DOHH2 (cell line): ENCODE measurements around the gene PPID.

Source experiments
- H3F3A ChIP-seq: fragments of 200-600 bp; sonication (generic), shearing (Covaris generic); 2 replicates; pipeline ENCODE4 v1.6.0; 2016; ENCODE audit warnings: antibody characterized with exemption, mild to moderate bottlenecking; ENCODE audit not compliant: control insufficient read depth, insufficient read depth
- H3K27ac ChIP-seq: fragments of 200-600 bp; sonication (generic); 2 replicates; pipeline ENCODE4 v1.5.1; 2014; ENCODE audit warnings: low read depth, mild to moderate bottlenecking, low read length, moderate library complexity
- H3K27me3 ChIP-seq: fragments of 200-600 bp; sonication (generic); 2 replicates; pipeline ENCODE4 v1.6.1; 2014; ENCODE audit warnings: mild to moderate bottlenecking, low read length, mixed read lengths; ENCODE audit not compliant: control insufficient read depth
- H3K36me3 ChIP-seq: fragments of 200-600 bp; sonication (generic); 2 replicates; pipeline ENCODE4 v1.6.1; 2014; ENCODE audit warnings: mild to moderate bottlenecking, low read length, moderate library complexity, mixed read lengths; ENCODE audit not compliant: control insufficient read depth
- H3K4me1 ChIP-seq: fragments of 200-600 bp; sonication (generic); 2 replicates; pipeline ENCODE4 v1.6.1; 2014; ENCODE audit warnings: mild to moderate bottlenecking, low read length, mixed read lengths; ENCODE audit not compliant: control insufficient read depth
- H3K4me2 ChIP-seq: fragments of 200-600 bp; sonication (generic); 2 replicates; pipeline ENCODE4 v1.6.0; 2014; ENCODE audit warnings: mild to moderate bottlenecking, low read length, moderate library complexity
- H3K4me3 ChIP-seq: fragments of 200-600 bp; sonication (generic); 2 replicates; pipeline ENCODE4 v1.5.1; 2014; ENCODE audit warnings: mild to moderate bottlenecking, low read length, mixed read lengths
- H3K79me2 ChIP-seq: fragments of 200-600 bp; sonication (generic); 2 replicates; pipeline ENCODE4 v1.6.1; 2014; ENCODE audit warnings: mild to moderate bottlenecking, low read length, mixed read lengths; ENCODE audit not compliant: control insufficient read depth
- H3K9me2 ChIP-seq: fragments of 200-600 bp; sonication (generic); replicated peaks from 2 replicates; pipeline ENCODE4 v1.6.1; 2014; ENCODE audit warnings: mild to moderate bottlenecking, low read length, mixed read lengths; ENCODE audit not compliant: control insufficient read depth
- H3K9me3 ChIP-seq: fragments of 200-600 bp; sonication (generic); 2 replicates; pipeline ENCODE4 v1.6.1; 2014; ENCODE audit warnings: antibody characterized with exemption, low read length, mixed read lengths; ENCODE audit not compliant: control insufficient read depth, insufficient read depth
- H4K20me1 ChIP-seq: fragments of 200-600 bp; sonication (generic); 2 replicates; pipeline ENCODE4 v1.6.0; 2014; ENCODE audit warnings: low read depth, mild to moderate bottlenecking, antibody characterized with exemption, low read length, moderate library complexity; ENCODE audit not compliant: control insufficient read depth, insufficient read depth
- EZH2phosphoT487 ChIP-seq: fragments of 200-600 bp; sonication (generic); IDR thresholded peaks from 2 replicates; pipeline ENCODE4 v1.6.1; 2017; ENCODE audit warnings: borderline replicate concordance, mild to moderate bottlenecking, antibody characterized with exemption, low read length, moderate library complexity, mixed read lengths
- TF ChIP-seq, protein P1 (sequence below): fragments of 200-600 bp; sonication (generic); IDR thresholded peaks from one replicate; pipeline ENCODE4 v1.5.1; 2014; ENCODE audit warnings: antibody characterized with exemption, mild to moderate bottlenecking, low read depth, low read length; ENCODE audit not compliant: poor library complexity, severe bottlenecking

PPID gene

DNA sequence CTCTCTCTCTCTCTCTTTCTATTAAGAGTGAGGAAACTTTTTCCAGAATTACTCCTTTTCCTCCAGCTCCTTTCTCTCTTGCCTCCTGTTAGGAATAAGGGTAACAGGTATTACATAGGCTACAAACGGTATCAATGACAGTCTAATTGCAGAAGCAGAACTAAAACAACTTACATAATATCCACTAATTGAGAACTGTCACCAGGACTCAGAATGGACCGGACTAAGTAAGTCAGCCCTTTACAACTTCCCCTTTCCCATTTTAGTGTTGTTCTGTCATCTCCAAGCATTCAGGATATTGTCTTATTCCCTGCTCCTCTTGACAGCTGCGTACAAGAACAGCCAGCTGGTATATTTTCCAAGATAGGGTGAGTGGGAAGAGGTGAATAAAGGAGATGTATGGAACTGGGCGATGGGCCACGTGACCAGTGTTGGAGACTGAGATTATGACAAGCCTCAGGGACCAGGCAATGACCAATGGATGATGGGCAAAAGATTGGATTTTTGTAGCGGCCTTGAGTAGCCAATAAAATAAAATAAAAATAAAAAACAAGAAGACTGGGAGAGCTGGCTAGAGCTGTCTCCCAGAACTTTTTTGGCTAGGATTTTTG, 43.3 kb upstream of the PPID start:
- Histone ChIP-seq H3K4me3 (no peak overlapping the region), H3K27ac (no peak overlapping the region), H3K9me3 (no peaks in the 10 kb centered on the region), H3K4me1 (peaks cover 26% of the 10 kb centered on the region), H3K9me2 (no peaks in the 10 kb centered on the region), H4K20me1 (no peaks in the 10 kb centered on the region), H3K4me2 (no peak overlapping the region), H3F3A (peaks cover 11% of the 10 kb centered on the region), H3K36me3 (no peaks in the 10 kb centered on the region), H3K27me3 (peaks cover 19% of the 10 kb centered on the region), H3K79me2 (no peaks in the 10 kb centered on the region)
- TF ChIP-seq EZH2phosphoT487, result no peak
- TF ChIP-seq, protein P1, sequence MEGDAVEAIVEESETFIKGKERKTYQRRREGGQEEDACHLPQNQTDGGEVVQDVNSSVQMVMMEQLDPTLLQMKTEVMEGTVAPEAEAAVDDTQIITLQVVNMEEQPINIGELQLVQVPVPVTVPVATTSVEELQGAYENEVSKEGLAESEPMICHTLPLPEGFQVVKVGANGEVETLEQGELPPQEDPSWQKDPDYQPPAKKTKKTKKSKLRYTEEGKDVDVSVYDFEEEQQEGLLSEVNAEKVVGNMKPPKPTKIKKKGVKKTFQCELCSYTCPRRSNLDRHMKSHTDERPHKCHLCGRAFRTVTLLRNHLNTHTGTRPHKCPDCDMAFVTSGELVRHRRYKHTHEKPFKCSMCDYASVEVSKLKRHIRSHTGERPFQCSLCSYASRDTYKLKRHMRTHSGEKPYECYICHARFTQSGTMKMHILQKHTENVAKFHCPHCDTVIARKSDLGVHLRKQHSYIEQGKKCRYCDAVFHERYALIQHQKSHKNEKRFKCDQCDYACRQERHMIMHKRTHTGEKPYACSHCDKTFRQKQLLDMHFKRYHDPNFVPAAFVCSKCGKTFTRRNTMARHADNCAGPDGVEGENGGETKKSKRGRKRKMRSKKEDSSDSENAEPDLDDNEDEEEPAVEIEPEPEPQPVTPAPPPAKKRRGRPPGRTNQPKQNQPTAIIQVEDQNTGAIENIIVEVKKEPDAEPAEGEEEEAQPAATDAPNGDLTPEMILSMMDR, result no peak

DNA sequence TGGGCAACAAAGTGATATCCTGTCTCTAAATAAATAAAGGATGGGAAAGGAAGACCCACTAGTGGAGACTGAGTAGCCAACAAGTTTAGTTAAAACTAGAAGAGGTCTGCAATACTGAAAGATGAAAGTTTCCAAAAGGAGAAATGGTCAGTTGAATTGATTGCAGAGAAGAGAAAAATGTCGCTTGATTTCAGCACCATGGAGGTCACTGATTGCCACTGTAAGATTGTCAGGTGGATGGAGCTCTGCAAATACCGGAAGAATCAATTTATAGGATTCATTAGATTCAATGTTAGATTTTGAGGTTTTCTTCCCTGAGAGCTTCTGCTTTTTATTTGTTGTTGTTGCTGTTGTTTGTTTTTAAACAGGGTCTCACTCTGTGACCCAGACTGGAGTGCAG, 40.3 kb upstream of the PPID start:
- Histone ChIP-seq H3F3A (peaks cover 5% of the 10 kb centered on the region), H3K9me2 (no peaks in the 10 kb centered on the region), H3K36me3 (no peaks in the 10 kb centered on the region), H3K27ac (no peak overlapping the region), H3K4me2 (no peak overlapping the region), H3K4me1 (peaks cover 17% of the 10 kb centered on the region), H3K4me3 (no peak overlapping the region), H3K27me3 (peaks cover 5% of the 10 kb centered on the region; the same call in 1 of the 2 replicates), H4K20me1 (no peaks in the 10 kb centered on the region), H3K79me2 (no peaks in the 10 kb centered on the region), H3K9me3 (no peaks in the 10 kb centered on the region)
- no peak for TF ChIP-seq EZH2phosphoT487
- TF ChIP-seq, protein P1, result no peak

DNA sequence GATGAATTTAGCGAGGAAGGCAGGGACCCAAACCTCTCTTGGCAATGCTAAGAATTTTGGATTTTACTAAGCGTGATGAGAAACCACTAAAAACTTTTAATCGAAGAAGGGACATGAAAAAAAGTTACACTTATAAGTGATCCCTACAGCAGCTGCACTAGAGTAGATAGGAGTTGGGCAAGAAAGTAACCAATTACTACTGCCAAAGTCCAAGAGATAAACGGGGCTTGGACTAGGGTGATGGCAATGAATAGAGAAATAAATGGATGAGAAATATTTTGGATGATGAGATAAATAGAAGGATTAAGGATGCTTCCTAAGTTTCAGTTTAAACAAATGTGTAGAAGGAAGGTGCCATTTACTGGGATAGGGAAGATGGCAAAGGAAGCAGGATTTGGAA, 39.4 kb upstream of the PPID start:
- H3F3A ChIP-seq, result peaks cover under 1% of the 10 kb centered on the region
- H4K20me1 ChIP-seq, result no peaks in the 10 kb centered on the region
- H3K79me2 ChIP-seq, result no peaks in the 10 kb centered on the region
- H3K27me3 ChIP-seq, result 0 out of 2 replicates have a peak, but pooled peaks cover 6% of the 10 kb centered on the region
- H3K9me3 ChIP-seq, result no peaks in the 10 kb centered on the region
- no peak overlapping the region for H3K4me3 ChIP-seq
- no peaks in the 10 kb centered on the region for H3K36me3 ChIP-seq
- TF ChIP-seq, protein P1, result no peak
- TF ChIP-seq EZH2phosphoT487, result no peak
- H3K4me1 ChIP-seq, result peaks cover 8% of the 10 kb centered on the region
- no peak overlapping the region for H3K4me2 ChIP-seq
- no peaks in the 10 kb centered on the region for H3K9me2 ChIP-seq
- no peak overlapping the region for H3K27ac ChIP-seq
